HEK293 (cell line): ENCODE measurements around the gene SCYL3.

ENCODE experiments used
- CTCF ChIA-PET: fragments of 350-600 bp; formaldehyde crosslinking; extraction: SDS; loops from one replicate; lab custom pipeline; 2021; ENCODE audit warnings: antibody characterized with exemption; lab: Yijun Ruan, JAX
- POLR2A ChIA-PET: fragments of 300-600 bp; formaldehyde crosslinking; extraction: SDS; loops from one replicate; lab custom pipeline; 2020; ENCODE audit warnings: antibody characterized with exemption, inconsistent platforms; lab: Yijun Ruan, JAX
- H3K27ac ChIP-seq: fragments of 200-500 bp; sonication (Bioruptor generic); 2 replicates; pipeline ENCODE4 v1.5.1; 2014; ENCODE audit warnings: low read depth, low read length, control low read depth, inconsistent platforms; ENCODE audit errors: extremely low read depth
- H3K36me3 ChIP-seq, 2 experiments: fragments of 200-500 bp in 1 of 2; sonication (Bioruptor generic) in 1 of 2; 1 replicate in 1 of 2; 2 replicates in 1 of 2; pipeline ENCODE4 v1.5.1; 2014 to 2017; ENCODE audit warnings: inconsistent platforms in 2 of 2, low read length in 2 of 2; ENCODE audit not compliant: control insufficient read depth in 2 of 2, insufficient read depth in 1 of 2
- H3K4me1 ChIP-seq: fragments of 200-500 bp; sonication (Bioruptor generic); 2 replicates; pipeline ENCODE4 v1.5.1; 2014; ENCODE audit warnings: mild to moderate bottlenecking, low read length, inconsistent platforms; ENCODE audit not compliant: control insufficient read depth, insufficient read depth
- H3K4me3 ChIP-seq: 2 replicates; pipeline ENCODE4 v1.5.1; 2011; ENCODE audit warnings: low read depth, mild to moderate bottlenecking, control low read depth, low read length, moderate library complexity
- H3K9me3 ChIP-seq: fragments of 200-500 bp; sonication (Bioruptor generic); 2 replicates; pipeline ENCODE4 v1.5.1; 2014; ENCODE audit warnings: low read depth, low read length, inconsistent platforms; ENCODE audit not compliant: control insufficient read depth, insufficient read depth
- MEIS1 ChIP-seq: sonication (generic); formaldehyde crosslinking; IDR thresholded peaks from 2 replicates; pipeline ENCODE4 v1.8.1; 2022; ENCODE audit warnings: missing genetic modification reagents, mild to moderate bottlenecking, borderline replicate concordance
- SCRT1 ChIP-seq: fragments of 450-650 bp; formaldehyde crosslinking; IDR thresholded peaks from 2 replicates; pipeline ENCODE4 v1.5.1; 2016; ENCODE audit warnings: missing biosample characterization, missing genetic modification characterization, borderline replicate concordance
- SP2 ChIP-seq: fragments of 450-650 bp; formaldehyde crosslinking; IDR thresholded peaks from 2 replicates; pipeline ENCODE4 v1.5.1; 2016; ENCODE audit warnings: missing biosample characterization, missing genetic modification characterization
- ZBTB1 ChIP-seq: fragments of 450-650 bp; formaldehyde crosslinking; IDR thresholded peaks from 2 replicates; pipeline ENCODE4 v1.5.1; 2016; ENCODE audit warnings: missing biosample characterization, missing genetic modification characterization
- ZBTB20 ChIP-seq: fragments of 450-650 bp; formaldehyde crosslinking; IDR thresholded peaks from 2 replicates; pipeline ENCODE4 v1.5.1; 2016; ENCODE audit warnings: missing biosample characterization, missing genetic modification characterization
- ZBTB8A ChIP-seq: fragments of 450-650 bp; formaldehyde crosslinking; IDR thresholded peaks from 2 replicates; pipeline ENCODE4 v1.5.1; 2016; ENCODE audit warnings: missing biosample characterization, missing genetic modification characterization
- ZFP69B ChIP-seq: fragments of 450-650 bp; formaldehyde crosslinking; IDR thresholded peaks from 2 replicates; pipeline ENCODE4 v1.5.1; 2016; ENCODE audit warnings: missing biosample characterization, missing genetic modification characterization
- ZNF121 ChIP-seq: fragments of 450-650 bp; formaldehyde crosslinking; IDR thresholded peaks from 2 replicates; pipeline ENCODE4 v1.5.1; 2016; ENCODE audit warnings: missing biosample characterization, missing genetic modification characterization
- ZNF211 ChIP-seq: fragments of 450-650 bp; formaldehyde crosslinking; IDR thresholded peaks from 2 replicates; pipeline ENCODE4 v1.5.1; 2016; ENCODE audit warnings: low read depth, missing biosample characterization, missing genetic modification characterization
- ZNF23 ChIP-seq: fragments of 450-650 bp; formaldehyde crosslinking; IDR thresholded peaks from 2 replicates; pipeline ENCODE4 v1.5.1; 2016; ENCODE audit warnings: missing biosample characterization, missing genetic modification characterization, borderline replicate concordance
- ZNF266 ChIP-seq: fragments of 450-650 bp; formaldehyde crosslinking; IDR thresholded peaks from 2 replicates; pipeline ENCODE4 v1.5.1; 2016; ENCODE audit warnings: missing biosample characterization, missing genetic modification characterization, low read depth
- ZNF514 ChIP-seq: fragments of 450-650 bp; formaldehyde crosslinking; IDR thresholded peaks from 2 replicates; pipeline ENCODE4 v1.5.1; 2016; ENCODE audit warnings: missing biosample characterization, missing genetic modification characterization
- ZNF664 ChIP-seq: fragments of 450-650 bp; formaldehyde crosslinking; IDR thresholded peaks from 2 replicates; pipeline ENCODE4 v1.5.1; 2016; ENCODE audit warnings: missing biosample characterization, missing genetic modification characterization
- ZNF785 ChIP-seq: fragments of 450-650 bp; formaldehyde crosslinking; IDR thresholded peaks from 2 replicates; pipeline ENCODE4 v1.5.1; 2016; ENCODE audit warnings: missing biosample characterization, missing genetic modification characterization
- ZSCAN30 ChIP-seq: fragments of 450-650 bp; IDR thresholded peaks from 2 replicates; pipeline ENCODE4 v1.5.1; 2018; ENCODE audit warnings: missing biosample characterization, mild to moderate bottlenecking, missing genetic modification characterization, moderate library complexity
- TF ChIP-seq, protein P1 (sequence below): fragments of 450-650 bp; formaldehyde crosslinking; optimal IDR thresholded peaks from 2 replicates; pipeline ENCODE3; 2016; ENCODE audit warnings: missing biosample characterization, mild to moderate bottlenecking, missing genetic modification characterization
- TF ChIP-seq, protein P2 (sequence below): fragments of 450-650 bp; formaldehyde crosslinking; IDR thresholded peaks from 2 replicates; pipeline ENCODE4 v1.5.1; 2016; ENCODE audit warnings: missing biosample characterization, missing genetic modification characterization

The SCYL3 gene

DNA sequence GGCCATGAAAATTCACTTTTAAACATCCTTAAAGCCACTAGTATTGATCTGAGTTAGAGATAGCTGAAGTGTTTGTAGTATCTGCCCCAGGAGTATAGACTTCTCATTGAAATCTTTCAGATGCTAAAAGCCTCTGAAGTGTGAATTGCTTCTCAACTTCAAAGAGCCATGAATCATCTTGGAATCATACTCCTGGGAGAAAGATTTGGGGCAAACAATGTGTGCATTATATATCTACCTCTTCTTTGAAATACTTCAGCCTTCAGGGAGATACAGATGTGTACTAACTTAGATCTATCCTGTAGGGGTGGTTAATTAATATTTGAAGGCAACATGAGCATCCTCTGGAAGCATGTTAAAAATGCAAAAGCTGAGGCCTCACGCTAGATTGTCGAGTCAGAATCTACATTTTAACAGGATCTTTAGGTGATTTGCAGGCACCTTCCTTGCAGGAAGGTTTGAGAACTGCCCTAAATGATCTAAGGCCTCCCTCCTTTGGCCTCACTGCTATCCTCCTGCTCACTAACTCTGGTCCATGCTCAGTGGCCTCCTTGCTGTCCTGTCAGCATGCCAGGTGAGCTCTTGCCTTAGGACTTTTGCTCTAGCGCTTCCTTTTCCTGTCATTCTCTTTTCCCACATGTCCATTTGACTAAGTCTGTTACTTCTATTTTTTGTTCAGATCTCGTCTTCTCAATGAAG is 6.0 kb upstream of the SCYL3 start (continued):
- TF ChIP-seq ZNF514 (tag by site-specific recombination), result no peak
- TF ChIP-seq ZNF785 (tag by site-specific recombination), result no peak

DNA sequence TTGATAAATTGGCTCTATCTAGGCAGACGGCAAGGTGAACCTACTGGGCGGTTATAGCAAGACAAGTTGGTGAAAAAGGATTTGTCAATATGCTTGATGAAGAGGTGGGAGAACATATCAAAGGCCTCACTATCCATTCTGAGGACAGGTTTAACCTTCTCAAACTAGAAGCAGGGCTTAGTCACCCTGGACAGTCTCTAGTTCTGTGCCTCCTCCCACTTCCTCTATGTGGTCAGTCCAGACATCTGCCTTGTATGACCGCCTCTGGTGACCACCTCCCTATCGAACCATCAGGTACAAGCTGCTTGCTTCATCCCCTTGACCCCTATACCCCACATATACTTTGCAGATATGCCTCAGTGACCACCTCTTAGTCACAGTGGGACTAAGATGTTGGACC is 2.3 kb upstream of the SCYL3 start:
- H3K4me3 ChIP-seq, result no peak overlapping the region
- peaks cover 10% of the 10 kb centered on the region; the same call in 1 of the 2 replicates for H3K4me1 ChIP-seq
- ChIA-PET POLR2A (no interaction called here), CTCF (interaction anchor here (0.7 kb wide), 1 partner anchor 183 kb away, joined by 3 read pairs; no protein-coding TSS in a partner anchor)
- H3K9me3 ChIP-seq, result no peaks in the 10 kb centered on the region
- TF ChIP-seq MEIS1 (CRISPR knock-in tag), result no peak
- H3K27ac ChIP-seq, result no peak overlapping the region
- no peaks in the 10 kb centered on the region for H3K36me3 ChIP-seq

DNA sequence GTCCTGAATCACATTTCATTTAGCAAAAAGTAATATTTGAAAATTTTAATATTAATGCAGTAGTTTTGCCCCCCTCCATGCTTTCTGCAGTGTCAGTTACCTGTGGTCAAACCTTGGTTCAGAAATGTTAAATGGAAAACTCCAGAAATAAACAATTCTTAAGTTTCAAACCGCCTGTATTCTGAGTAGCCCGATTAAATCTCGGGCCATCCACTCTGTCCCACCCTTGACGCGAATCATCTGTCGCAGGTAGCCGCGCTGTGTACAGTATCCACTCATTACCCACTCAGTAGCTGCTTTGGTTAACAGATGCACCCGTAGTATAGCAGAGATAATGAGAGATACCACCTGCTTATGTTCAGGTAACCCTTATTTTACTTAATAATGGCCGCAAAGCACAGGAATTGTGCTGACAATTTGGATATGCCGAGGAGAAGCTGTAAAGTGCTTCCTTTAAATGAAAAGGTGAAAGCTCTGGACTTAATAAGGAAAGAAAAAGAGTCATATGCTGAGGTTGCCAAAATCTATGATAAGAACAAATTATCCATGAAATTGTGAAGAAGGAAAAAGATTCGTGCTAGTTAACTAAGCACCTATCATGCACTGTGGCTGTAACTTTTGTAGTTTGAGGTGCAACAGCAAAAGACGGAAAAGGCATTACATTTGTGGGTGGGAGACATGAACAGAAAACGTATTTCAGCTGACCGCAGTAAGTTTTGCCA is 889 bp upstream of the SCYL3 start:
- CTCF ChIA-PET, result interaction anchor here (0.5 to 0.9 kb wide), 2 partner anchors 10 to 85 kb away, joined by 3 to 5 read pairs; no protein-coding TSS in a partner anchor
- no peak for TF ChIP-seq ZBTB1 (tag by site-specific recombination)
- TF ChIP-seq ZNF664 (tag by site-specific recombination), result peak; percentile 41; the same call in 1 of the 2 replicates
- peak overlapping the region; percentile 19 for H3K4me3 ChIP-seq
- no peaks in the 10 kb centered on the region for H3K36me3 ChIP-seq
- H3K27ac ChIP-seq, result no peak overlapping the region
- H3K9me3 ChIP-seq, result no peaks in the 10 kb centered on the region
- POLR2A ChIA-PET, result interaction anchor here (0.7 to 2.3 kb wide), 8 partner anchors 7 to 101 kb away, joined by 3 to 16 read pairs (median 5); partner anchors contain the start of gene METTL18
- peaks cover 17% of the 10 kb centered on the region for H3K4me1 ChIP-seq

DNA sequence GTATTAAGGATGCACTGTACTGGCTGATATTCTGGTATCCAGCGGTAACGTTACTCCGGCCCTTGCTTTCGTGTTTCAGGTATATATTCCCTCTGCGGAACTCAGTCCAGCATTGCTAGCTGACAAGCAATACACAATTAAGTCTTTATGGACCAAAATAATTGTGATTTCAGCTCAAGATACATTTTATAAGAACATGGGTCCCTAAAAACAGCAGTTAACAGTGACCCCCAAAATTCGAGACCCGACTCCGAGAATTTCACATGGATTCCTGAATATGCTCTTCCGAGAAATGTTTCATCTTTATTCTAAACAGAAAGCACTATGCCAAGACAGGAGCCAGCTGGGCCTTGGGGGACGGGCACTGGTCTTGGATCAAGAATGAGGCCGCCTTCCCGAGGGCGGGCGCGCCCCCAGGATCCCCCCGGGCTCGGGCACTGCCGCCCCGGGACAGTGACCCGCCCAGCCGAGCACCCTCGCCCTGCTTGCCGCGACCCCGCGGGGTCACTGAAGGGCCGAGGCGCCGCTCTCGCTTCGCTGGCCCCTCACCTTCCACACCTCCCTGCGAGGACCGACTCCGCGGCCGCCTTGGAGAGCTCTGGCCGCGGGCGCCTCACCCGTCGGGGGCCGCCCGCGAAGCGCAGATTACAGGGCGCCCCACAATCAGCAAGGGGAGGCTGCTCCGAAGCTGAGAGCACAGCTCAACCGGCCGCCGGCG is 610 bp downstream of the SCYL3 start:
- peaks cover 17% of the 10 kb centered on the region for H3K4me1 ChIP-seq
- ChIA-PET POLR2A (interaction anchor here (1.4 to 2.3 kb wide), 5 partner anchors 10 to 100 kb away, joined by 4 to 16 read pairs (median 7); partner anchors contain the start of gene METTL18), CTCF (interaction anchor here (0.6 to 1.3 kb wide), 5 partner anchors 9 to 1314 kb away, joined by 3 to 4 read pairs (median 4); no protein-coding TSS in a partner anchor)

More for the DNA sequence above, 610 bp downstream of the SCYL3 start:
- no peaks in the 10 kb centered on the region for H3K9me3 ChIP-seq
- H3K27ac ChIP-seq, result peak overlapping the region; percentile 92
- peaks cover 0 to 7% of the 10 kb centered on the region in 2 experiments; a peak in 1 of 3 replicates for H3K36me3 ChIP-seq
- H3K4me3 ChIP-seq, result peak overlapping the region; percentile 91
- peak; percentile 69 for TF ChIP-seq ZBTB8A
- TF ChIP-seq ZNF121 (tag by site-specific recombination), result peak; percentile 25; the same call in 1 of the 2 replicates
- TF ChIP-seq ZBTB20 (tag by site-specific recombination), result peak; percentile 70
- TF ChIP-seq, protein P1, sequence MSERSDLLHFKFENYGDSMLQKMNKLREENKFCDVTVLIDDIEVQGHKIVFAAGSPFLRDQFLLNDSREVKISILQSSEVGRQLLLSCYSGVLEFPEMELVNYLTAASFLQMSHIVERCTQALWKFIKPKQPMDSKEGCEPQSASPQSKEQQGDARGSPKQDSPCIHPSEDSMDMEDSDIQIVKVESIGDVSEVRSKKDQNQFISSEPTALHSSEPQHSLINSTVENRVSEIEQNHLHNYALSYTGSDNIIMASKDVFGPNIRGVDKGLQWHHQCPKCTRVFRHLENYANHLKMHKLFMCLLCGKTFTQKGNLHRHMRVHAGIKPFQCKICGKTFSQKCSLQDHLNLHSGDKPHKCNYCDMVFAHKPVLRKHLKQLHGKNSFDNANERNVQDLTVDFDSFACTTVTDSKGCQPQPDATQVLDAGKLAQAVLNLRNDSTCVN (tag by site-specific recombination), result peak; percentile 96
- TF ChIP-seq ZNF23, result no peak
- no peak for TF ChIP-seq ZNF266 (tag by site-specific recombination)
- 0 out of 2 replicates have a peak, but pooled peaks have one; percentile 24 for TF ChIP-seq ZSCAN30 (tag by site-specific recombination)
- TF ChIP-seq, protein P2, sequence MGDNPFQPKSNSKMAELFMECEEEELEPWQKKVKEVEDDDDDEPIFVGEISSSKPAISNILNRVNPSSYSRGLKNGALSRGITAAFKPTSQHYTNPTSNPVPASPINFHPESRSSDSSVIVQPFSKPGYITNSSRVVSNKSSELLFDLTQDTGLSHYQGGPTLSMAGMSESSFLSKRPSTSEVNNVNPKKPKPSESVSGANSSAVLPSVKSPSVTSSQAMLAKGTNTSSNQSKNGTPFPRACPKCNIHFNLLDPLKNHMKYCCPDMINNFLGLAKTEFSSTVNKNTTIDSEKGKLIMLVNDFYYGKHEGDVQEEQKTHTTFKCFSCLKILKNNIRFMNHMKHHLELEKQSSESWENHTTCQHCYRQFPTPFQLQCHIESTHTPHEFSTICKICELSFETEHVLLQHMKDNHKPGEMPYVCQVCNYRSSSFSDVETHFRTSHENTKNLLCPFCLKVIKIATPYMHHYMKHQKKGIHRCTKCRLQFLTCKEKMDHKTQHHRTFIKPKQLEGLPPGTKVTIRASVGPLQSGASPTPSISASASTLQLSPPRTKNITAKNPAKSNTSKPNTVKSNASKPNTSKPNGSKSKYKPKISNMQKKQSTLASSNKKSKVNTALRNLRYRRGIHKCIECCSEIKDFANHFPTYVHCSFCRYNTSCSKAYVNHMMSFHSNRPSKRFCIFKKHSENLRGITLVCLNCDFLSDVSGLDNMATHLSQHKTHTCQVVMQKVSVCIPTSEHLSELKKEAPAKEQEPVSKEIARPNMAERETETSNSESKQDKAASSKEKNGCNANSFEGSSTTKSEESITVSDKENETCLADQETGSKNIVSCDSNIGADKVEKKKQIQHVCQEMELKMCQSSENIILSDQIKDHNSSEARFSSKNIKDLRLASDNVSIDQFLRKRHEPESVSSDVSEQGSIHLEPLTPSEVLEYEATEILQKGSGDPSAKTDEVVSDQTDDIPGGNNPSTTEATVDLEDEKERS (tag by site-specific recombination), result no peak
- peak; percentile 38 for TF ChIP-seq SP2 (tag by site-specific recombination)
- TF ChIP-seq ZFP69B, result no peak
- TF ChIP-seq ZNF211 (tag by site-specific recombination), result no peak
- no peak for TF ChIP-seq SCRT1 (tag by site-specific recombination)
